ENCODE results near the gene C11orf87.

Gene C11orf87

GRCh38 chr11:109439684-109440083 is 17.7 kb downstream of the C11orf87 start:
- no peak overlapping the region for H3K4me3 ChIP-seq (ENCODE audit: low read depth, low read length)

GRCh38 chr11:109443052-109443451 is 21.1 kb downstream of the C11orf87 start:
- no peak overlapping the region for H3K4me3 ChIP-seq (ENCODE audit: low read depth, low read length)

- H3K4me3 ChIP-seq (ENCODE audit: low read depth, low read length) = no peak overlapping the region
Measured at GRCh38 chr11:109454857-109455256, 32.9 kb downstream of the C11orf87 start.

Data from iPS-11a (cell line).